Measurements from ENCODE around the gene MAVS. TPM values are rescaled to one million over a fixed set of nuclear protein-coding genes. Genes with fewer than 3 reads are reported as not detected.

The MAVS gene
- total RNA-seq = 23.9 and 28.4 TPM in 2 replicates

GRCh38 chr20:3846740-3847428 lies at the start of gene MAVS:
TSS of gene MAVS (plus strand) at chr20:3846834. CDS start at chr20:3854625, 7,791 bp downstream.

GRCh38 chr20:3820048-3820900 lies 26.4 kb upstream of the MAVS start, which contains the start of gene AP5S1:
TSS of gene AP5S1 (plus strand) at chr20:3820547. CDS start at chr20:3822118, 1,571 bp downstream.

GRCh38 chr20:3888622-3889488 lies 42.2 kb downstream of the MAVS start, which contains the start of gene PANK2:
TSS of gene PANK2 (plus strand) at chr20:3889387.

Other genes starting within 250 kb of the MAVS start
- gene GFRA4, start 183.4 kb upstream of the MAVS start, total RNA-seq = not detected in 2 replicates
- gene ADAM33, start 164.8 kb upstream of the MAVS start, total RNA-seq = not detected in 2 replicates
- not detected in 2 replicates for gene SIGLEC1, start 134.2 kb upstream of the MAVS start, total RNA-seq
- gene HSPA12B, start 114.1 kb upstream of the MAVS start, total RNA-seq = 49.3 and 50.2 TPM in 2 replicates
- 56.4 and 56.9 TPM in 2 replicates for gene ADISSP, start 79.1 kb upstream of the MAVS start, total RNA-seq
- gene SPEF1, start 65.4 kb upstream of the MAVS start, total RNA-seq = not detected in 2 replicates
- 97.8 and 101 TPM in 2 replicates for gene CENPB, start 60.1 kb upstream of the MAVS start, total RNA-seq
- 59.7 and 65.4 TPM in 2 replicates for gene CDC25B, start 50.5 kb upstream of the MAVS start, total RNA-seq
- gene AP5S1, start 26.3 kb upstream of the MAVS start, total RNA-seq = 23.5 and 26.3 TPM in 2 replicates
- 40.6 and 49.6 TPM in 2 replicates for gene PANK2, start 42.6 kb downstream of the MAVS start, total RNA-seq
- 5.4 and 10.1 TPM in 2 replicates for gene RNF24, start 168.7 kb downstream of the MAVS start, total RNA-seq

All from mammary microvascular endothelial cell (primary cell).